Astrocyte of the cerebellum (primary cell): ENCODE measurements around the gene TRAF1.

Experiments
- DNase-seq: peaks from one replicate; pipeline ENCODE4 v3.0.0-alpha.2; 2011; ENCODE audit warnings: low read depth
- H3K4me3 ChIP-seq: 2 replicates; pipeline ENCODE4 v1.5.1; 2011; ENCODE audit warnings: mild to moderate bottlenecking, low read depth, low read length, moderate library complexity
- in situ Hi-C: cut with HindIII; loops from 2 replicates; pipeline ENCODE4 v1.10.0; 2017; ENCODE audit warnings: low sequenced_read_pairs
- TF ChIP-seq, protein P1 (sequence below): IDR thresholded peaks from 2 replicates; pipeline ENCODE4 v1.5.1; 2012; ENCODE audit warnings: low read length, low read depth, moderate library complexity, mild to moderate bottlenecking; ENCODE audit errors: missing control alignments

Gene TRAF1

DNA sequence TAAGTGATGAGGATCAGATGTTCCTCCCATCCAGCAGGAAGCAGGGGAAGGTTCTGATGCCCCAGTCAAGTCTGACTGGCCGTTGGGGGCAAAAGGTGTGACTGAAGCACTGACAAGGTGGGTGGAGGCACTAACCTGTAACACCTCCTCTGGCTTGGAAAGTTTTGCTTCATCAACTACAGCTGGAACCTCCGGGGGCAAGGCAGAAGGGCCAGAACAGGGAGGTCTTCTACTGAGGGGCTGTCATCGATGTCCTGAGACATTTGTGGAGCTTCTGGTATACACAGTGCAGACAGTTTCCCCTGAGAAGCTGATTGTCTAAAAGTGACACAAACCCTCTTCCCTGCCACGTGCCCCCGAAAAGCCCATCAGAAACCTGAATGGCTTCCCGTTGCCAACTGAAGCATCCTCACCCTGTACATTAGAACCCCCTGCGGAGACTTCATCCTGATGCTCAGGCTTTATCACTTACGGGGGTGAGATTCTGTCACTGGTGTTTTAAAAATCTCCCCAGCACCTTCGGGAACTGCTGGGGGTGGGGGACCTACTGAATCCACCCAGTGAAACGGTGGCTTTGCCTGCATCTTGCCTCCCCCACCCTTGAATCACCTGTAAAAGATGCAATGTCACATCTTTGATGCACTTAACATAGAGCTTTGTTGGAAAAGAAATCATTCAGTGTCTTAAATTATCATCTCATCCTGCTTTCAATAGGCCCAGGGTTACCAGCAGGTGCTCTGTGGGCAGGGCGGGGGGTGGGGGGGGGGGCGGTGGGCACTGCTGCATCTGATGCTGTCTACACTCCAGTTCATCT, 24.6 kb downstream of the TRAF1 start:
- no peak overlapping the region for H3K4me3 ChIP-seq
- DNase-seq: no peak
- in situ Hi-C loops: no loop called here
- TF ChIP-seq, protein P1, sequence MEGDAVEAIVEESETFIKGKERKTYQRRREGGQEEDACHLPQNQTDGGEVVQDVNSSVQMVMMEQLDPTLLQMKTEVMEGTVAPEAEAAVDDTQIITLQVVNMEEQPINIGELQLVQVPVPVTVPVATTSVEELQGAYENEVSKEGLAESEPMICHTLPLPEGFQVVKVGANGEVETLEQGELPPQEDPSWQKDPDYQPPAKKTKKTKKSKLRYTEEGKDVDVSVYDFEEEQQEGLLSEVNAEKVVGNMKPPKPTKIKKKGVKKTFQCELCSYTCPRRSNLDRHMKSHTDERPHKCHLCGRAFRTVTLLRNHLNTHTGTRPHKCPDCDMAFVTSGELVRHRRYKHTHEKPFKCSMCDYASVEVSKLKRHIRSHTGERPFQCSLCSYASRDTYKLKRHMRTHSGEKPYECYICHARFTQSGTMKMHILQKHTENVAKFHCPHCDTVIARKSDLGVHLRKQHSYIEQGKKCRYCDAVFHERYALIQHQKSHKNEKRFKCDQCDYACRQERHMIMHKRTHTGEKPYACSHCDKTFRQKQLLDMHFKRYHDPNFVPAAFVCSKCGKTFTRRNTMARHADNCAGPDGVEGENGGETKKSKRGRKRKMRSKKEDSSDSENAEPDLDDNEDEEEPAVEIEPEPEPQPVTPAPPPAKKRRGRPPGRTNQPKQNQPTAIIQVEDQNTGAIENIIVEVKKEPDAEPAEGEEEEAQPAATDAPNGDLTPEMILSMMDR: no peak

DNA sequence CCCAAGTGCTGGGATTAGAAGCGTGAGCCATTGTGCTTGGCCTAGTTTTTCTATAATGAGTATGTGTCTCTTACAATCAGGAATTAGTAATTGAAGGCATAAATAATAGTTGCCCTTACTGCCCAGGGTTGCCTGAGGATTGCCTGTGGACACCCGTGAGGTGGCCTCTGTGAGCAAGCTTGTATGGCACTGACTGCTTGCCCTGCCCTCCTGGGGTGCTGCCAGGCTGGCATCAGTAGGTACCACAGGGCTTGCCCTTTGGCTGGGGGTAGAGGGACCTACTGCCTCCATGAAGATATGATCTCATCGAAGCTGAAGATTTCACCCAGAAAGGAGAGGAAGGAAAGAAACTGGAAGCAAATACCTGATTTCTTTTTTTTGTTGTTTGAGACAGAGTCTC, 25.8 kb downstream of the TRAF1 start:
- no peak for DNase-seq
- in situ Hi-C loops: no loop called here
- TF ChIP-seq, protein P1: no peak
- no peak overlapping the region for H3K4me3 ChIP-seq

DNA sequence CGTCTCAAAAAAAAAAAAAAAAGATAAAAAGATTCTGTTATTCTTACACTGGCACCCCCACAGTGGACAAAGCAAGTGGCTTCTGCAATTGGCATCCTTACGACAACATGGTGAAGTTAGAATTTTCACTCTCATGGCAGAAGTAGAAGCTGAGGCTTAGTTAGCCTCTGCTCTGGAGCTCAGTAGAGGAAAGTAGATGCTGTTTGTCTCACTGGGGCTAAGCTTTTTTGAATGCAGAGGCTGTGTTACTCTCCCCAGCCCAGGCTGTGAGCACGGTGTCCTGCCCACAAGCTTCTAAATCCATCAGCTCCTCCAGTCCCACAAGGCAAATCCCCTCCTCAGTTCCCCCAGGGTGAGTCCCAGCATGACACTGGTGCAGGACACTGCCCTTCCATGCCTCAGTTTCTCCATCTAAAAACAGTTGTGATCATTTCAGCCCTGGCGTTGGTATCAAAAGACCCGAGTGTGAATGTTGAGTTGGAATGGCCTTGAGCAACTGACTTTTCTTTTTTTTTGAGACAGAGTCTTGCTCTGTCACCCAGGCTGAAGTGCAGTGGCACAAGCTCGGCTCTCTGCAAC, 27.0 kb downstream of the TRAF1 start:
- TF ChIP-seq, protein P1: no peak
- in situ Hi-C loops: no loop called here
- DNase-seq: no peak
- H3K4me3 ChIP-seq: no peak overlapping the region

DNA sequence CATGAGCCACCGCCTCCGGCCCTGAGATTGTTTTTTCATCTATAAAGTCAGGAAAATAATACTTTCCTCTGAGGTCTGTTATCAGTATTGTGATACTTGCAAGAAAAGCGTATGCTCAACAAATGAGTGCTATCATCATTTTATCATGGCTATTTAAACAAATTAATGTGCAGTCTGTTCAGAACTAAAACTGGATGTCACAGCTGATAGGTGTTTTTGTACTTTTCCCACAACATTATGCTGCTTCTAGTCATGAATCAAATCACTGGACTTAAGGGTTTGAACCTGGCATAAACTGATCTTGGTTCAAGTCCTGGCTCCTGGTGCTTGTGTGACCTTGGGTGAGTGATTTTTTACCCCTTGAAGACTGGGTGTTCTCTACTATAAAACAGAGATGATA, 28.2 kb downstream of the TRAF1 start:
- DNase-seq: no peak
- no peak overlapping the region for H3K4me3 ChIP-seq
- in situ Hi-C loops: no loop called here
- TF ChIP-seq, protein P1: no peak

DNA sequence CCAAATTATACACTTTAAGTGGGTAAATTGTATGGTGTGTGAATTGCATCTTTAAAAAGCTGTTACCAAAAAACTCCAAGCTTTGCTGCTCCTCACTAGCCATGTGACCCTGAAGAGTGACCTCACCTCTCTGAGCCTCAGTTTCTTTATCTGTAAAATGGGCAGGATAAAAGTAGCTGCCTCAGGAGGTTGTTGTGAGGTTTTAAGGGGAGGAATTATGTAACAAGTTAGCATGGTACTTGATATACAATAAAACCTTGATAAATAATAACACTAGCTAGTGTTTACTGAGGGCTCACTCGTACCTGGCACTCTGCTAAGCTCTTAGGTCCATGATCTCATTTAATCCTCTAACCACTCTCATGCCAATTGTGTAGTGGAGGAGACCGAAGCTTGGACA, 30.6 kb downstream of the TRAF1 start:
- no peak for DNase-seq
- no peak overlapping the region for H3K4me3 ChIP-seq
- TF ChIP-seq, protein P1: no peak
- in situ Hi-C loops: no loop called here

DNA sequence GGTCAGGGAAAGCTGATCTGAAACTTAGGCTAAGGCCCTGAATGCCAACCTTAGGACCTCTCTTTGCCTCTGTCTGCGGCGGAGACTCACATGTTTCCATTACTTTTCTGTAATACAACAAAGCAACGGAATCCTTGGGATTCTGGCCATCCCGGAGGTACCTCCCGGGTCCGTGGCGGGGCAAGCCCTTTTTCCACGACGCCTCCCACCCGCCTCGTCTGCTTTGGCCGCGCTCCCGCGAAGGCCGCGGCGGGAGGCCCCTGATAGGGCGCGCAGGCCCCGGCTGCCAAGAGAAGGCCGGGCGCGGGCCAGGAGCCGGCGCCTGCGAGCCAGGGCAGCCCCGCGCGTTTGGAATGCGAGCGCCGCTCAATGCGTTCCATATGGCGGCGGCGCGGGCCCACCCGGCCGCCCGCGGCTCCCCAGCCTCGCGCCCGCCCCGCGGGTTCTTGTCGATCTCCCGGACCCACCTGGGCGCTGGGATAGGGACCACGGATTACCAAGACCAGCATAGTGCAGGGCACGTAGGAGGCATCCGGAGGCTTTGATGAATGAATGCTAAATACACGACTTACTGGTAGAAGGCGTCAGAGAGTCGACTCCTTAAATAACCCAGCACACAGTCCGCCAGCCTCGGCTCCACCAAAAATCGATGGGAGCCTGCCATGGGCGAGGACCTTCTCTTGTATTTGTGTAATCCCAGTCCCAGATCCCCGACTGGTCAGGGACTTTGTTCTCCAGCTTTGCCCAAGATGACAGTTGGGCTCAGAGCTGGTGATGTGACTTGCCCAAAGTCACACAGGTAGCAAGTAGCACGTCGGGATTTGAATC, 32.1 kb downstream of the TRAF1 start:
- no peak overlapping the region for H3K4me3 ChIP-seq
- DNase-seq: no peak
- in situ Hi-C loops: no loop called here
- TF ChIP-seq, protein P1: no peak
